ENCODE data around the gene TBC1D14.

Gene TBC1D14

GRCh38 chr4:6935965-6936364, 26.3 kb downstream of the TBC1D14 start:
- TF ChIP-seq CTCF (conservative IDR thresholded peaks at IDR 0.05) = no peak
- no peak overlapping the region for H3K27ac ChIP-seq

- TF ChIP-seq CTCF (conservative IDR thresholded peaks at IDR 0.05) = no peak
- no peak overlapping the region for H3K27ac ChIP-seq
These were observed 27.6 kb downstream of the TBC1D14 start for GRCh38 chr4:6937201-6937600.

- no peak for TF ChIP-seq CTCF (conservative IDR thresholded peaks at IDR 0.05)
- H3K27ac ChIP-seq = no peak overlapping the region
These were observed 28.1 kb downstream of the TBC1D14 start for GRCh38 chr4:6937754-6938153.

GRCh38 chr4:6938237-6938636, 28.6 kb downstream of the TBC1D14 start:
- no peak for TF ChIP-seq CTCF (conservative IDR thresholded peaks at IDR 0.05)
- H3K27ac ChIP-seq = no peak overlapping the region

- TF ChIP-seq CTCF (conservative IDR thresholded peaks at IDR 0.05) = no peak
- H3K27ac ChIP-seq = no peak overlapping the region
These were observed 29.1 kb downstream of the TBC1D14 start for GRCh38 chr4:6938647-6939271.

- no peak overlapping the region for H3K27ac ChIP-seq
- TF ChIP-seq CTCF (conservative IDR thresholded peaks at IDR 0.05) = no peak
These were observed 30.4 kb downstream of the TBC1D14 start for GRCh38 chr4:6939761-6940743.

GRCh38 chr4:6940744-6941137, 31.1 kb downstream of the TBC1D14 start:
- TF ChIP-seq CTCF (conservative IDR thresholded peaks at IDR 0.05) = no peak
- no peak overlapping the region for H3K27ac ChIP-seq

Data from VCaP (cell line).